ENCODE results near the gene ANO3. TPM values are rescaled to one million over a fixed set of nuclear protein-coding genes. Genes with fewer than 3 reads are reported as not detected.
"Not testable (repeated sequence)": the region's sequence is repeated elsewhere in the genome, so short reads cannot be mapped to it uniquely, and the experiment has no call there.

The ANO3 gene
- total and polyA plus RNA-seq, 4 donors: under 0.01 to 2.0 (median 0.40) TPM

- H3K4me1 ChIP-seq (ENCODE audit: control insufficient read depth in 4 of 4, insufficient read depth in 4 of 4, low read length in 3 of 4): no peaks in the 10 kb centered on the region
- no peak for DNase-seq (ENCODE audit: low spot score)
- no peaks in the 10 kb centered on the region for H3K27me3 ChIP-seq (ENCODE audit: control insufficient read depth in 4 of 4, insufficient read depth in 4 of 4, low read length in 3 of 4)
- 20% methylated on average over 4 of the region's 4 CpGs for WGBS
- H3K36me3 ChIP-seq (ENCODE audit: control insufficient read depth in 4 of 4, insufficient read depth in 3 of 4, low read depth in 1 of 4, low read length in 3 of 4): no peaks in the 10 kb centered on the region
- no peaks in the 10 kb centered on the region for H3K9me3 ChIP-seq (ENCODE audit: control insufficient read depth in 4 of 4, low read length in 3 of 4)
- H3K4me3 ChIP-seq (ENCODE audit: low read depth in 1 of 3, low read length in 3 of 3): no peak overlapping the region
- no peak overlapping the region for H3K9ac ChIP-seq (ENCODE audit: low read depth in 1 of 2, low read length in 2 of 2)
- TF ChIP-seq JUND (IDR thresholded peaks at IDR 0.05) (no peak), REST (IDR thresholded peaks at IDR 0.05) (no peak), RAD21 (IDR thresholded peaks at IDR 0.05) (peak; percentile 78 to 85), EGR1 (IDR thresholded peaks at IDR 0.05; ENCODE audit: low read depth in 2 of 2) (no peak), FOXA2 (IDR thresholded peaks at IDR 0.05) (no peak), SP1 (IDR thresholded peaks at IDR 0.05) (no peak), HNF4A (conservative IDR thresholded peaks at IDR 0.05) (no peak), FOXA1 (IDR thresholded peaks at IDR 0.05) (no peak), CTCF (IDR thresholded peaks at IDR 0.05; ENCODE audit: low read depth, low read length, missing input control) (peak; percentile 74), RXRA (IDR thresholded peaks at IDR 0.05) (no peak), YY1 (IDR thresholded peaks at IDR 0.05) (no peak), ATF3 (IDR thresholded peaks at IDR 0.05) (no peak)
- no peak overlapping the region for H3K27ac ChIP-seq (ENCODE audit: low read depth in 1 of 2, low read length in 2 of 2)
Measured at GRCh38 chr11:26297189-26297975, 34.5 kb upstream of the ANO3 start.

- not testable (repeated sequence) for H3K27ac ChIP-seq (ENCODE audit: low read depth in 1 of 2, low read length in 2 of 2); H3K4me3 ChIP-seq (ENCODE audit: low read depth in 1 of 3, low read length in 3 of 3); DNase-seq (ENCODE audit: low spot score); H3K9ac ChIP-seq (ENCODE audit: low read depth in 1 of 2, low read length in 2 of 2); H3K36me3 ChIP-seq (ENCODE audit: control insufficient read depth in 4 of 4, insufficient read depth in 3 of 4, low read depth in 1 of 4, low read length in 3 of 4); H3K9me3 ChIP-seq (ENCODE audit: control insufficient read depth in 4 of 4, low read length in 3 of 4); H3K4me1 ChIP-seq (ENCODE audit: control insufficient read depth in 4 of 4, insufficient read depth in 4 of 4, low read length in 3 of 4); H3K27me3 ChIP-seq (ENCODE audit: control insufficient read depth in 4 of 4, insufficient read depth in 4 of 4, low read length in 3 of 4)
- WGBS: 56% methylated on average over 5 of the region's 5 CpGs
Measured at GRCh38 chr11:26316372-26316771, 15.6 kb upstream of the ANO3 start.

GRCh38 chr11:26319906-26320305 lies 12.0 kb upstream of the ANO3 start:
- Histone ChIP-seq H3K4me3 (ENCODE audit: low read depth in 1 of 3, low read length in 3 of 3) (no peak overlapping the region), H3K27ac (ENCODE audit: low read depth in 1 of 2, low read length in 2 of 2) (no peak overlapping the region), H3K9me3 (ENCODE audit: control insufficient read depth in 4 of 4, low read length in 3 of 4) (no peaks in the 10 kb centered on the region), H3K4me1 (ENCODE audit: control insufficient read depth in 4 of 4, insufficient read depth in 4 of 4, low read length in 3 of 4) (no peaks in the 10 kb centered on the region), H3K9ac (ENCODE audit: low read depth in 1 of 2, low read length in 2 of 2) (no peak overlapping the region), H3K27me3 (ENCODE audit: control insufficient read depth in 4 of 4, insufficient read depth in 4 of 4, low read length in 3 of 4) (peaks cover 0 to 9% (median 0%) of the 10 kb centered on the region in 4 donors), H3K36me3 (ENCODE audit: control insufficient read depth in 4 of 4, insufficient read depth in 3 of 4, low read depth in 1 of 4, low read length in 3 of 4) (no peaks in the 10 kb centered on the region)
- TF ChIP-seq SP1 (IDR thresholded peaks at IDR 0.05): no peak
- DNase-seq (ENCODE audit: low spot score): no peak
- 20% methylated on average over 2 of the region's 2 CpGs for WGBS
